C4-2B (cell line): Measurements from ENCODE around the gene C12orf54.
"Not testable (repeated sequence)": the region's sequence is repeated elsewhere in the genome, so short reads cannot be mapped to it uniquely, and the experiment has no call there.

ENCODE experiments used
- H3K27ac ChIP-seq: fragments of 450-650 bp; 2 replicates; pipeline ENCODE4 v1.5.1; 2017
- CTCF ChIP-seq: fragments of 450-650 bp; conservative IDR thresholded peaks from 2 replicates; pipeline ENCODE4 v1.5.1; 2017; ENCODE audit warnings: mild to moderate bottlenecking
- ZFX ChIP-seq: fragments of 450-650 bp; IDR thresholded peaks from 2 replicates; pipeline ENCODE4 v1.6.1; 2017

C12orf54 gene

GRCh38 chr12:48486679-48487078, 4.4 kb downstream of the C12orf54 start:
- no peak overlapping the region for H3K27ac ChIP-seq
- TF ChIP-seq ZFX (no peak), CTCF (no peak)

GRCh38 chr12:48489012-48489411, 6.7 kb downstream of the C12orf54 start:
- TF ChIP-seq ZFX (no peak), CTCF (no peak)
- H3K27ac ChIP-seq, result no peak overlapping the region

GRCh38 chr12:48489456-48489855, 7.2 kb downstream of the C12orf54 start:
- not testable (repeated sequence) for H3K27ac ChIP-seq

- not testable (repeated sequence) for H3K27ac ChIP-seq
These were observed 18.0 kb downstream of the C12orf54 start for GRCh38 chr12:48500281-48500680.

- not testable (repeated sequence) for H3K27ac ChIP-seq
These were observed 24.5 kb downstream of the C12orf54 start for GRCh38 chr12:48506836-48507235.

- TF ChIP-seq CTCF, result no peak
- no peak for TF ChIP-seq ZFX
- H3K27ac ChIP-seq, result no peak overlapping the region
These were observed 26.7 kb downstream of the C12orf54 start for GRCh38 chr12:48508987-48509386.

GRCh38 chr12:48510111-48510510, 27.8 kb downstream of the C12orf54 start:
- no peak overlapping the region for H3K27ac ChIP-seq
- no peak for TF ChIP-seq ZFX
- no peak for TF ChIP-seq CTCF

- H3K27ac ChIP-seq, result no peak overlapping the region
- no peak for TF ChIP-seq CTCF
- TF ChIP-seq ZFX, result no peak
These were observed 30.6 kb downstream of the C12orf54 start for GRCh38 chr12:48512855-48513254.

GRCh38 chr12:48514728-48515127, 32.4 kb downstream of the C12orf54 start:
- no peak for TF ChIP-seq ZFX
- TF ChIP-seq CTCF, result no peak

GRCh38 chr12:48520381-48520780, 38.1 kb downstream of the C12orf54 start:
- H3K27ac ChIP-seq, result not testable (repeated sequence)

More at GRCh38 chr12:48514728-48515127, 32.4 kb downstream of the C12orf54 start:
- no peak overlapping the region for H3K27ac ChIP-seq
